Fibroblast of lung (primary cell): ENCODE measurements around the gene KCTD15. TPM values are rescaled to one million over a fixed set of nuclear protein-coding genes. Genes with fewer than 3 reads are reported as not detected.

ENCODE experiments used
- DNase-seq, 2 donors: peaks; one replicate each; pipeline versions ENCODE4 v3.0.0 to v3.0.0-alpha.2; 2010; ENCODE audit warnings: low read depth in 2 of 2
- H2AFZ ChIP-seq: 2 replicates; pipeline ENCODE4 v1.5.1; 2012; ENCODE audit warnings: low read length, control low read depth, inconsistent platforms
- H3K27ac ChIP-seq: 2 replicates; pipeline ENCODE4 v1.5.1; 2011; ENCODE audit warnings: low read length, control low read depth; ENCODE audit not compliant: insufficient read depth
- H3K27me3 ChIP-seq: 2 replicates; pipeline ENCODE4 v1.5.1; 2011; ENCODE audit warnings: mild to moderate bottlenecking, low read length; ENCODE audit not compliant: control insufficient read depth, insufficient read depth
- H3K36me3 ChIP-seq: 2 replicates; pipeline ENCODE4 v1.5.1; 2011; ENCODE audit warnings: low read length; ENCODE audit not compliant: control insufficient read depth, insufficient read depth
- H3K4me1 ChIP-seq: 2 replicates; pipeline ENCODE4 v1.5.1; 2011; ENCODE audit warnings: low read length; ENCODE audit not compliant: control insufficient read depth, insufficient read depth; ENCODE audit errors: extremely low read depth
- H3K4me2 ChIP-seq: 2 replicates; pipeline ENCODE4 v1.5.1; 2011; ENCODE audit warnings: low read length, control low read depth; ENCODE audit not compliant: insufficient read depth; ENCODE audit errors: extremely low read depth
- H3K4me3 ChIP-seq, 4 experiments: fragments of 200-600 bp in 1 of 4; sonication (generic) in 1 of 4; replicated peaks in 1 of 4; 2 replicates each; pipeline ENCODE4 v1.5.1; 2011 to 2016; ENCODE audit warnings: low read length in 4 of 4, low read depth in 3 of 4, mild to moderate bottlenecking in 3 of 4, control low read depth in 2 of 4, inconsistent platforms in 1 of 4, mixed read lengths in 1 of 4; ENCODE audit not compliant: insufficient read depth in 1 of 4; ENCODE audit errors: control extremely low read depth in 1 of 4
- H3K79me2 ChIP-seq: 2 replicates; pipeline ENCODE4 v1.5.1; 2012; ENCODE audit warnings: mild to moderate bottlenecking, low read length, inconsistent platforms; ENCODE audit not compliant: control insufficient read depth, insufficient read depth
- H3K9ac ChIP-seq: 2 replicates; pipeline ENCODE4 v1.5.1; 2011; ENCODE audit warnings: mild to moderate bottlenecking, low read length, control low read depth; ENCODE audit not compliant: insufficient read depth
- H3K9me3 ChIP-seq: 2 replicates; pipeline ENCODE4 v1.5.1; 2012; ENCODE audit warnings: low read depth, low read length; ENCODE audit not compliant: control insufficient read depth, insufficient read depth
- H4K20me1 ChIP-seq: 2 replicates; pipeline ENCODE4 v1.5.1; 2011; ENCODE audit warnings: low read length; ENCODE audit not compliant: control insufficient read depth, insufficient read depth; ENCODE audit errors: extremely low read depth
- EZH2 ChIP-seq: IDR thresholded peaks from 2 replicates; pipeline ENCODE4 v1.5.1; 2012; ENCODE audit warnings: low read length, control low read depth, mild to moderate bottlenecking; ENCODE audit errors: missing control alignments
- polyA plus RNA-seq, 2 donors: library from polyadenylated mRNA; depleted of rRNA in 1 of 2; stranded (reverse) in 1 of 2; unstranded in 1 of 2; fragments of >200 nt; gene quantifications; 2 replicates each; pipeline ENCODE4 v1.2.1, GENCODE V29; 2011 to 2012; ENCODE audit warnings: missing spikeins in 1 of 2
- total RNA-seq: library from RNA; depleted of rRNA; stranded (reverse); fragments of >200 nt; gene quantifications from 2 replicates; pipeline ENCODE4 v1.2.1, GENCODE V29; 2014
- TF ChIP-seq, protein P1 (sequence below), 2 donors: IDR thresholded peaks in 1 of 2; conservative IDR thresholded peaks in 1 of 2; 1 replicate in 1 of 2; 2 replicates in 1 of 2; pipeline ENCODE4 v1.5.1; 2011 to 2012; ENCODE audit warnings: low read length in 2 of 2, control low read depth in 1 of 2, inconsistent platforms in 1 of 2, low read depth in 1 of 2, mild to moderate bottlenecking in 1 of 2

The KCTD15 gene
- total and polyA plus RNA-seq, 2 donors (not counting 1 experiment from before 2014, with no cell fraction given), result 3.3 to 9.7 TPM

DNA sequence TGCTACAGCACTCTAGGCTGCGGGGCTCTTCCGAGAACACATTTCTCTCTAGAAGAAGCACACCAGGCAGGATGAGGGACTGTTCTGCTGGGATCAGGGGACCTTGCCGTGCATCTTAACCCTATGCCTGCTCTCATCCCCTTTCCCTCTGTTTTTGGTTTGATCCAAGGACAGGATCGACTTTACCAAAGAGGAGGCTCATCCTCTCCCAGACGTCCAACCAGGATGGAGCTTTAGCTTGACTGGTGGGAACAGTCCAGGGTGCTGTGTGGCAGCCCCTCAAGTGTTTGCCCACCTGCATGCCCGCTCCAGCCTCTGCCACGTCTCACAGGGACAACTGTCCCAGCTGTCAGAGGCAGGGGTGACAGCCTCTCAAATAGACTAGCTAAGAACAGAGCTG lies 42.3 kb upstream of the KCTD15 start:
- H4K20me1 ChIP-seq, result no peaks in the 10 kb centered on the region
- no peak overlapping the region for H3K4me2 ChIP-seq
- TF ChIP-seq EZH2, result no peak
- no peak for DNase-seq
- no peaks in the 10 kb centered on the region for H3K36me3 ChIP-seq
- H3K4me1 ChIP-seq, result no peaks in the 10 kb centered on the region
- no peaks in the 10 kb centered on the region for H3K9me3 ChIP-seq
- H2AFZ ChIP-seq, result no peak overlapping the region
- no peaks in the 10 kb centered on the region for H3K79me2 ChIP-seq
- no peaks in the 10 kb centered on the region for H3K27me3 ChIP-seq
- H3K27ac ChIP-seq, result no peak overlapping the region
- H3K9ac ChIP-seq, result no peak overlapping the region
- no peak overlapping the region for H3K4me3 ChIP-seq

DNA sequence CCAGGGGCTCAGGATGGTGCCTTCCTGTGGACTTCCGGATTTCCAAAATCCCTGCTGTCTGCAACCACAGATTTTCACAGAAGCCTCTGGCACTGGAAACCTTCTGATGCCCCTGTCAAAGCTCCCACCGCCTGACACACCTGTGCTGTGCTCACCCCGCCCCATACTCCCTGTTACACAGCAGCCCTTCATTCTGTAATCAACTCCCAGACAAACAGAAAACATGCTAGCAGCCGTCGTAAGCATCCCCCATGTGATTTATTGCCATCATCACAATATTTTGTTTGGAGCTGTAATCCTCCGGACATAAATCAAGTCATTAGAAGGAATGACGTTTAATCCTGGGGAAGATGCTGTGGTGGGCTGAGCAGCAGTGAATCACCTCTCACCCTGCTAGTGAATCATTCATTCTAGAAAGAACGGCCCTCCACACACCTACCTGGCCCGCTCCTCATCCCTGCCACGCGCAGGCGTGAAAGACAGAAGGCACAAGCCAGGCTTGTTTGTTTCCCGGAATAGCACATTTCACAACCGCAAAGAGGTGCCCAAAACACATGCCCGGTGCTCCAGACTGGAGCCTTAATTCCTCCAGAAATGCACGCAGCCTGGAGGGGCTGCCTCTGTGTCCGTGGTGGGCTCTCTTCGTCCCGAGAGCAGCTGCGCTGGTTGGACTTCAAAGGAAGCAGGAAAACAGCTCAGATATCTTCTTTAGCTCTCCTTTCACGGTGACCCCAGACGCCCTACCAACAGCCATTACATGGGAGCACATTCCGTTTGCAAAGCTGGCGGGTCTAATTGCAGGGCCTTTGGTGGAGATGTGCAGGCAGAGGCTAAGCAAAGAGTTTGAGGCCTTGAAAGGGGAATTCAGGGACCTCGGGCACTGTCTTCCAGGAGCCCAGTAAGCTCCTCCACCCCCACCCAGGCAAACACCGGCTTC lies 41.3 kb upstream of the KCTD15 start:
- no peaks in the 10 kb centered on the region for H4K20me1 ChIP-seq
- no peak for TF ChIP-seq EZH2
- TF ChIP-seq, protein P1, sequence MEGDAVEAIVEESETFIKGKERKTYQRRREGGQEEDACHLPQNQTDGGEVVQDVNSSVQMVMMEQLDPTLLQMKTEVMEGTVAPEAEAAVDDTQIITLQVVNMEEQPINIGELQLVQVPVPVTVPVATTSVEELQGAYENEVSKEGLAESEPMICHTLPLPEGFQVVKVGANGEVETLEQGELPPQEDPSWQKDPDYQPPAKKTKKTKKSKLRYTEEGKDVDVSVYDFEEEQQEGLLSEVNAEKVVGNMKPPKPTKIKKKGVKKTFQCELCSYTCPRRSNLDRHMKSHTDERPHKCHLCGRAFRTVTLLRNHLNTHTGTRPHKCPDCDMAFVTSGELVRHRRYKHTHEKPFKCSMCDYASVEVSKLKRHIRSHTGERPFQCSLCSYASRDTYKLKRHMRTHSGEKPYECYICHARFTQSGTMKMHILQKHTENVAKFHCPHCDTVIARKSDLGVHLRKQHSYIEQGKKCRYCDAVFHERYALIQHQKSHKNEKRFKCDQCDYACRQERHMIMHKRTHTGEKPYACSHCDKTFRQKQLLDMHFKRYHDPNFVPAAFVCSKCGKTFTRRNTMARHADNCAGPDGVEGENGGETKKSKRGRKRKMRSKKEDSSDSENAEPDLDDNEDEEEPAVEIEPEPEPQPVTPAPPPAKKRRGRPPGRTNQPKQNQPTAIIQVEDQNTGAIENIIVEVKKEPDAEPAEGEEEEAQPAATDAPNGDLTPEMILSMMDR (conservative IDR thresholded peaks at IDR 0.05 in 1 of 2, IDR thresholded peaks at IDR 0.05 in 1 of 2; ENCODE audit: low read depth in 1 of 2, low read length in 2 of 2), result no peak
- H3K4me1 ChIP-seq, result no peaks in the 10 kb centered on the region
- H3K4me2 ChIP-seq, result no peak overlapping the region
- no peaks in the 10 kb centered on the region for H3K79me2 ChIP-seq
- H3K9ac ChIP-seq, result no peak overlapping the region
- no peak overlapping the region for H2AFZ ChIP-seq
- no peaks in the 10 kb centered on the region for H3K9me3 ChIP-seq
- DNase-seq, result no peak
- no peak overlapping the region for H3K4me3 ChIP-seq
- no peaks in the 10 kb centered on the region for H3K27me3 ChIP-seq
- H3K27ac ChIP-seq, result no peak overlapping the region
- no peaks in the 10 kb centered on the region for H3K36me3 ChIP-seq

DNA sequence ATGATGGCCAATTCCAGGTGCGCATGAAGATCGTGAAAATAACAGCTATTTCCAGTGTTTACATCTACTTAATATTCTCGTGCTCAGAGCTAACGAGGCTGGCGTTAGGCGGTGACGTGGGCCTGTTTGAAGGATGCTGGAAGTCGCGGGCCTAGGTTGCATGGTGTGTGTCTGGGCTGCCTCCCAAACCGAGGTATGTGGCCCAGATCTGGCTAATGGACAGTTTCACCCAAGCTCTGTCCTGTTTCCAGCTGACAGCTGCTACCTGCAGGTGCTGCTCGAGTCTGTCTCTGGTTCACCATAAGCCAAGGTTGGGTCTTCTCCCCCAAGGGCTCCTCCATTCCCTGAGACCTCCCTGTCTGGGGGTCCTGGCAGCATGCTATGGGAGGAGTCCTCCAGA lies 40.5 kb upstream of the KCTD15 start:
- no peak for TF ChIP-seq EZH2
- TF ChIP-seq, protein P1 (conservative IDR thresholded peaks at IDR 0.05 in 1 of 2, IDR thresholded peaks at IDR 0.05 in 1 of 2; ENCODE audit: low read depth in 1 of 2, low read length in 2 of 2), result no peak
- Histone ChIP-seq H3K79me2 (no peaks in the 10 kb centered on the region), H3K4me3 (no peak overlapping the region), H3K9ac (no peak overlapping the region), H3K36me3 (no peaks in the 10 kb centered on the region), H3K27me3 (no peaks in the 10 kb centered on the region), H3K9me3 (no peaks in the 10 kb centered on the region), H3K4me1 (no peaks in the 10 kb centered on the region), H3K27ac (no peak overlapping the region), H3K4me2 (no peak overlapping the region), H4K20me1 (no peaks in the 10 kb centered on the region), H2AFZ (no peak overlapping the region)
- no peak for DNase-seq
